GM03348 (cell line): ENCODE results near the gene NEAT1.
A peak's percentile ranks its signal among the peaks of the same experiment; 100 is the strongest.

ENCODE experiments used
- DNase-seq: peaks from one replicate; pipeline ENCODE4 v3.0.0; 2012; ENCODE audit warnings: low spot score

Gene NEAT1

GRCh38 chr11:65421794-65422632 is 585 bp upstream of the NEAT1 start:
- peak; percentile 92 for DNase-seq

- DNase-seq: no peak
Observed at GRCh38 chr11:65423516-65424204, 1.1 kb downstream of the NEAT1 start.

- peak; percentile 60 for DNase-seq
Observed at GRCh38 chr11:65424205-65425104, 1.9 kb downstream of the NEAT1 start.

GRCh38 chr11:65425105-65425970 is 2.7 kb downstream of the NEAT1 start:
- DNase-seq: no peak

GRCh38 chr11:65425971-65426838 is 3.6 kb downstream of the NEAT1 start:
- DNase-seq: no peak

- no peak for DNase-seq
Observed at GRCh38 chr11:65426839-65427690, 4.5 kb downstream of the NEAT1 start.

GRCh38 chr11:65427691-65428577 is 5.3 kb downstream of the NEAT1 start:
- no peak for DNase-seq

- no peak for DNase-seq
Observed at GRCh38 chr11:65428578-65429067, 6.0 kb downstream of the NEAT1 start.

- no peak for DNase-seq
Observed at GRCh38 chr11:65429068-65429681, 6.6 kb downstream of the NEAT1 start.

- no peak for DNase-seq
Observed at GRCh38 chr11:65429724-65430405, 7.3 kb downstream of the NEAT1 start.

- no peak for DNase-seq
Observed at GRCh38 chr11:65430406-65431217, 8.0 kb downstream of the NEAT1 start.

- DNase-seq: no peak
Observed at GRCh38 chr11:65431451-65432099, 9.0 kb downstream of the NEAT1 start.

- no peak for DNase-seq
Observed at GRCh38 chr11:65432100-65432650, 9.6 kb downstream of the NEAT1 start.

GRCh38 chr11:65432686-65433582 is 10.3 kb downstream of the NEAT1 start:
- DNase-seq: no peak
